Keratinocyte (primary cell): ENCODE results near the gene CLTRN. TPM values are rescaled to one million over a fixed set of nuclear protein-coding genes. Genes with fewer than 3 reads are reported as not detected.
"Not testable (repeated sequence)": the region's sequence is repeated elsewhere in the genome, so short reads cannot be mapped to it uniquely, and the experiment has no call there.

Source experiments
- DNase-seq: peaks from one replicate; pipeline ENCODE4 v3.0.0-alpha.2; 2011; ENCODE audit warnings: low read depth, missing footprints, low spot score
- FAIRE-seq: peaks from 2 replicates; lab custom pipeline; 2011; peaks lifted over from hg19 to GRCh38; lab: Jason Lieb, UNC
- H2AFZ ChIP-seq: 2 replicates; pipeline ENCODE4 v1.6.0; 2012; ENCODE audit warnings: low read length, control low read depth, inconsistent platforms; ENCODE audit not compliant: control insufficient read depth
- H3K27ac ChIP-seq: 2 replicates; pipeline ENCODE4 v1.5.1; 2011; ENCODE audit warnings: low read length; ENCODE audit not compliant: control insufficient read depth, insufficient read depth
- H3K27me3 ChIP-seq: 3 replicates; pipeline ENCODE4 v1.6.0; 2011; ENCODE audit warnings: low read length; ENCODE audit not compliant: control insufficient read depth, insufficient read depth; ENCODE audit errors: extremely low read depth
- H3K36me3 ChIP-seq, 2 experiments: 2 replicates in 1 of 2; 3 replicates in 1 of 2; pipeline ENCODE4 v1.5.1; 2011; ENCODE audit warnings: low read length in 2 of 2, mild to moderate bottlenecking in 1 of 2; ENCODE audit not compliant: control insufficient read depth in 2 of 2, insufficient read depth in 2 of 2; ENCODE audit errors: extremely low read depth in 1 of 2
- H3K4me1 ChIP-seq: 3 replicates; pipeline ENCODE4 v1.5.1; 2011; ENCODE audit warnings: low read length; ENCODE audit not compliant: control insufficient read depth, insufficient read depth; ENCODE audit errors: extremely low read depth
- H3K4me2 ChIP-seq: 3 replicates; pipeline ENCODE4 v1.6.0; 2011; ENCODE audit warnings: low read depth, low read length; ENCODE audit not compliant: control insufficient read depth, insufficient read depth; ENCODE audit errors: extremely low read depth
- H3K4me3 ChIP-seq, 3 experiments: fragments of 200-600 bp in 1 of 3; sonication (generic) in 1 of 3; 2 replicates in 2 of 3; 3 replicates in 1 of 3; pipeline ENCODE4 v1.5.1; 2011 to 2016; ENCODE audit warnings: low read length in 3 of 3, mild to moderate bottlenecking in 3 of 3, control low read depth in 2 of 3, inconsistent platforms in 1 of 3, low read depth in 1 of 3, mixed read lengths in 1 of 3, mixed run types in 1 of 3, moderate library complexity in 1 of 3; ENCODE audit not compliant: control insufficient read depth in 2 of 3, insufficient read depth in 2 of 3; ENCODE audit errors: extremely low read depth in 1 of 3
- H3K79me2 ChIP-seq: 2 replicates; pipeline ENCODE4 v1.6.0; 2012; ENCODE audit warnings: low read length; ENCODE audit not compliant: control insufficient read depth, insufficient read depth
- H3K9ac ChIP-seq: 3 replicates; pipeline ENCODE4 v1.6.0; 2011; ENCODE audit warnings: low read length; ENCODE audit not compliant: control insufficient read depth, insufficient read depth; ENCODE audit errors: extremely low read depth
- H3K9me1 ChIP-seq: 3 replicates; pipeline ENCODE4 v1.6.0; 2011; ENCODE audit warnings: low read length; ENCODE audit not compliant: control insufficient read depth, insufficient read depth; ENCODE audit errors: extremely low read depth
- H3K9me3 ChIP-seq: 2 replicates; pipeline ENCODE4 v1.5.1; 2012; ENCODE audit warnings: low read depth, low read length; ENCODE audit not compliant: control insufficient read depth
- H4K20me1 ChIP-seq: 3 replicates; pipeline ENCODE4 v1.6.0; 2011; ENCODE audit warnings: low read length; ENCODE audit not compliant: control insufficient read depth, insufficient read depth; ENCODE audit errors: extremely low read depth
- CTCF ChIP-seq, 3 experiments: IDR thresholded peaks in 1 of 3; conservative IDR thresholded peaks in 1 of 3; optimal IDR thresholded peaks in 1 of 3; 2 replicates in 2 of 3; 3 replicates in 1 of 3; pipeline versions ENCODE3 to v1.5.1; 2011; ENCODE audit warnings: low read length in 3 of 3, mild to moderate bottlenecking in 3 of 3, moderate library complexity in 2 of 3, control low read depth in 1 of 3, inconsistent platforms in 1 of 3; ENCODE audit not compliant: insufficient read depth in 2 of 3; ENCODE audit errors: extremely low read depth in 1 of 3
- EZH2 ChIP-seq: IDR thresholded peaks from one replicate; pipeline ENCODE4 v1.6.1; 2012; ENCODE audit warnings: inconsistent platforms, mild to moderate bottlenecking, low read length, moderate library complexity
- dilution Hi-C: fragments of 300-500 bp; cut with MboI; formaldehyde crosslinking; loops from one replicate; pipeline ENCODE4 v1.7.0; 2020; ENCODE audit warnings: low sequenced_read_pairs; ENCODE audit not compliant: extremely low pct_ligation_motif_present
- polyA minus RNA-seq, 3 experiments: library from RNA; depleted of rRNA, polyadenylated mRNA; stranded (reverse); fragments of >200 nt; gene quantifications; 1 replicate in 1 of 3; 2 replicates in 1 of 3; 3 replicates in 1 of 3; pipeline ENCODE4 v1.2.3, GENCODE V29; 2011
- polyA plus RNA-seq, 5 experiments: library from polyadenylated mRNA; depleted of rRNA in 3 of 5; stranded (reverse) in 3 of 5; stranded (forward) in 1 of 5; unstranded in 1 of 5; fragments of >200 nt; gene quantifications; 1 replicate in 1 of 5; 2 replicates in 3 of 5; 3 replicates in 1 of 5; pipeline versions ENCODE4 v1.2.1 to v1.2.3, GENCODE V29; 2011 to 2012; ENCODE audit warnings: missing spikeins in 2 of 5, low read depth in 1 of 5, low replicate concordance in 1 of 5

CLTRN gene
- polyA plus RNA-seq (0.79 to 1.4 TPM (median 1.3 TPM) in 3 replicates), polyA minus RNA-seq (0.59 to 0.77 TPM in 2 of 3 replicates, not detected in the other)
- 5.7 TPM for polyA plus RNA-seq (2011; ENCODE audit: low read depth)
- polyA plus RNA-seq (2011; cell fraction: cytosol; rRNA removed), result 0.86 and 2.1 TPM in 2 replicates
- 1.0 and 1.3 TPM in 2 replicates for polyA plus RNA-seq (2011; cell fraction: nucleus; rRNA removed)
- 0.52 and 1.4 TPM in 2 replicates for polyA plus RNA-seq (2012; ENCODE audit: low replicate concordance)
- not detected for polyA minus RNA-seq (2011; cell fraction: cytosol; rRNA and poly(A)+ RNA removed)
- not detected in 2 replicates for polyA minus RNA-seq (2011; cell fraction: nucleus; rRNA and poly(A)+ RNA removed)

GRCh38 chrX:15664487-15665444 is at the start of gene CLTRN:
Gene CLTRN, minus strand, starts transcription at chrX:15664805. Its CDS starts 30 bp downstream, at chrX:15664775.
- no peak for TF ChIP-seq EZH2
- no peak for TF ChIP-seq CTCF (optimal IDR thresholded peaks at IDR 0.05 in 1 of 3, IDR thresholded peaks at IDR 0.05 in 1 of 3, conservative IDR thresholded peaks at IDR 0.05 in 1 of 3; ENCODE audit: extremely low read depth in 1 of 3, insufficient read depth in 2 of 3, low read length in 3 of 3)
- H3K9me1 ChIP-seq, result no peaks in the 10 kb centered on the region
- DNase-seq (no peak), FAIRE-seq (peak; percentile 87)
- no peaks in the 10 kb centered on the region for H4K20me1 ChIP-seq
- no peaks in the 10 kb centered on the region for H3K79me2 ChIP-seq
- peak within 1 kb of the TSS in 2 of 3 experiments; percentile 30 to 54 for H3K4me3 ChIP-seq
- H3K27me3 ChIP-seq, result no peaks in the 10 kb centered on the region
- peak within 1 kb of the TSS; percentile 41 for H2AFZ ChIP-seq
- peak within 1 kb of the TSS; percentile 57 for H3K27ac ChIP-seq
- H3K36me3 ChIP-seq, result no peaks in the 10 kb centered on the region
- H3K9me3 ChIP-seq, result no peaks in the 10 kb centered on the region
- peak within 1 kb of the TSS; percentile 10 for H3K4me2 ChIP-seq
- peak within 1 kb of the TSS; percentile 33 for H3K9ac ChIP-seq
- dilution Hi-C loops, result loop anchor here (25.0 kb wide), 1 partner anchor 202 kb away; no protein-coding TSS in a partner anchor
- H3K4me1 ChIP-seq, result peaks cover 33% of the 10 kb centered on the region

GRCh38 chrX:15704273-15704672 is 39.7 kb upstream of the CLTRN start:
- H3K27ac ChIP-seq, dilution Hi-C loops, H3K9ac ChIP-seq, H3K4me2 ChIP-seq, H3K4me3 ChIP-seq, H3K9me3 ChIP-seq, H3K79me2 ChIP-seq, H3K27me3 ChIP-seq, FAIRE-seq, H2AFZ ChIP-seq, H4K20me1 ChIP-seq, H3K9me1 ChIP-seq, DNase-seq, H3K4me1 ChIP-seq, H3K36me3 ChIP-seq: not testable (repeated sequence)

- H3K27ac ChIP-seq, H3K4me2 ChIP-seq, H3K36me3 ChIP-seq, H3K9me1 ChIP-seq, H3K27me3 ChIP-seq, H3K79me2 ChIP-seq, dilution Hi-C loops, H3K9me3 ChIP-seq, H2AFZ ChIP-seq, H3K4me3 ChIP-seq, H3K4me1 ChIP-seq, DNase-seq, H4K20me1 ChIP-seq, H3K9ac ChIP-seq: not testable (repeated sequence)
- FAIRE-seq, result peak; percentile 99
Measured at GRCh38 chrX:15703809-15704208, 39.2 kb upstream of the CLTRN start.
